Measurements from ENCODE around the gene CHD3. TPM values are rescaled to one million over a fixed set of nuclear protein-coding genes. Genes with fewer than 3 reads are reported as not detected.

Gene CHD3
- total and polyA plus RNA-seq, 2 of the 13 experiments (the other 11 are each of a cell fraction or from before 2014, with no cell fraction given), result 2.7 to 3.7 TPM

- peak; percentile 31; the same call in 1 of the 2 replicates for TF ChIP-seq ZNF350 (CRISPR knock-in tag; IDR thresholded peaks at IDR 0.05; ENCODE audit: borderline replicate concordance, low read depth)
- peak; percentile 31; the same call in 1 of the 2 replicates for TF ChIP-seq PHF8 (CRISPR knock-in tag; IDR thresholded peaks at IDR 0.05)
- TF ChIP-seq, protein P1, sequence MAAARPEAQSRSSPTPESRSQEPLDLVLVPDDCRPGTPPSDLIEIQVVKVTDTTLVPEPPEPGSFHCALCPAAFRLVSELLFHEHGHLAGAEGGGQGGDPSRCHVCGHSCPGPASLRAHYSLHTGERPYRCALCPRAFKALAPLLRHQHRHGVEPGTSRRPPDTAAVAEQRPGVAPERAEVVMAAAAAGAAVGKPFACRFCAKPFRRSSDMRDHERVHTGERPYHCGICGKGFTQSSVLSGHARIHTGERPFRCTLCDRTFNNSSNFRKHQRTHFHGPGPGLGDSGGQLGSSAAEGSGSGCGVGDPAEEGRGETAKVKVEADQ (CRISPR knock-in tag; IDR thresholded peaks at IDR 0.05; ENCODE audit: borderline replicate concordance), result 0 out of 2 replicates have a peak, but pooled peaks have one; percentile 22
- peak; percentile 36; the same call in 1 of the 2 replicates for TF ChIP-seq SMAD1 (CRISPR knock-in tag; IDR thresholded peaks at IDR 0.05; ENCODE audit: borderline replicate concordance, low read depth)
- TF ChIP-seq, protein P2, sequence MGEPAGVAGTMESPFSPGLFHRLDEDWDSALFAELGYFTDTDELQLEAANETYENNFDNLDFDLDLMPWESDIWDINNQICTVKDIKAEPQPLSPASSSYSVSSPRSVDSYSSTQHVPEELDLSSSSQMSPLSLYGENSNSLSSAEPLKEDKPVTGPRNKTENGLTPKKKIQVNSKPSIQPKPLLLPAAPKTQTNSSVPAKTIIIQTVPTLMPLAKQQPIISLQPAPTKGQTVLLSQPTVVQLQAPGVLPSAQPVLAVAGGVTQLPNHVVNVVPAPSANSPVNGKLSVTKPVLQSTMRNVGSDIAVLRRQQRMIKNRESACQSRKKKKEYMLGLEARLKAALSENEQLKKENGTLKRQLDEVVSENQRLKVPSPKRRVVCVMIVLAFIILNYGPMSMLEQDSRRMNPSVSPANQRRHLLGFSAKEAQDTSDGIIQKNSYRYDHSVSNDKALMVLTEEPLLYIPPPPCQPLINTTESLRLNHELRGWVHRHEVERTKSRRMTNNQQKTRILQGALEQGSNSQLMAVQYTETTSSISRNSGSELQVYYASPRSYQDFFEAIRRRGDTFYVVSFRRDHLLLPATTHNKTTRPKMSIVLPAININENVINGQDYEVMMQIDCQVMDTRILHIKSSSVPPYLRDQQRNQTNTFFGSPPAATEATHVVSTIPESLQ (CRISPR knock-in tag; conservative IDR thresholded peaks at IDR 0.05), result no peak
- TF ChIP-seq KDM2A (CRISPR knock-in tag; IDR thresholded peaks at IDR 0.05; ENCODE audit: borderline replicate concordance, low read depth), result peak; percentile 88
- TF ChIP-seq RBFOX2 (IDR thresholded peaks at IDR 0.05; ENCODE audit: low read depth, low read length), result peak; percentile 80
- TF ChIP-seq REPIN1 (CRISPR knock-in tag; IDR thresholded peaks at IDR 0.05; ENCODE audit: borderline replicate concordance, low read depth), result peak; percentile 51; the same call in 1 of the 2 replicates
- peak; percentile 24; the same call in 1 of the 2 replicates for TF ChIP-seq ZNF138 (CRISPR knock-in tag; IDR thresholded peaks at IDR 0.05; ENCODE audit: low read depth)
- peak; percentile 68; the same call in 1 of the 2 replicates for TF ChIP-seq NFKB2 (CRISPR knock-in tag; IDR thresholded peaks at IDR 0.05; ENCODE audit: borderline replicate concordance)
- TF ChIP-seq ZSCAN21 (CRISPR knock-in tag; IDR thresholded peaks at IDR 0.05; ENCODE audit: borderline replicate concordance), result no peak
- TF ChIP-seq POLR2A (IDR thresholded peaks at IDR 0.05; ENCODE audit: insufficient read depth in 1 of 2, low read depth in 2 of 2, low read length in 2 of 2), result peak in 1 of 2 experiments; percentile 28; a peak in 2 of 4 replicates
- no peak for TF ChIP-seq AHDC1 (CRISPR knock-in tag; IDR thresholded peaks at IDR 0.05; ENCODE audit: borderline replicate concordance)
- TF ChIP-seq STAG1 (CRISPR knock-in tag; IDR thresholded peaks at IDR 0.05), result peak; percentile 93
- TF ChIP-seq ELF1 (CRISPR knock-in tag; IDR thresholded peaks at IDR 0.05), result no peak
- peak; percentile 65 for TF ChIP-seq ZNF605 (CRISPR knock-in tag; IDR thresholded peaks at IDR 0.05)
- TF ChIP-seq ZNF788 (CRISPR knock-in tag; IDR thresholded peaks at IDR 0.05; ENCODE audit: borderline replicate concordance), result peak; percentile 39; the same call in 1 of the 2 replicates
- TF ChIP-seq NR2F6 (IDR thresholded peaks at IDR 0.05), result no peak
- no peak for TF ChIP-seq NR2F6 (CRISPR knock-in tag; IDR thresholded peaks at IDR 0.05)
- TF ChIP-seq ZBTB42 (CRISPR knock-in tag; IDR thresholded peaks at IDR 0.05), result no peak
- TF ChIP-seq ZNF564 (CRISPR knock-in tag; IDR thresholded peaks at IDR 0.05), result no peak
- peak; percentile 75 for TF ChIP-seq SP4 (CRISPR knock-in tag; IDR thresholded peaks at IDR 0.05)
These were observed 36.9 kb upstream of the CHD3 start (continued) for GRCh38 chr17:7851438-7852261.
